AG04450 (cell line): ENCODE results near the gene ERCC2. TPM values are rescaled to one million over a fixed set of nuclear protein-coding genes. Genes with fewer than 3 reads are reported as not detected.
"Not testable (repeated sequence)": the region's sequence is repeated elsewhere in the genome, so short reads cannot be mapped to it uniquely, and the experiment has no call there.

Experiments
- CTCF ChIA-PET: fragments of 300-600, 350-600 bp; formaldehyde crosslinking; extraction: SDS; loops from one replicate; lab custom pipeline; 2022; ENCODE audit warnings: antibody characterized with exemption, inconsistent platforms; lab: Charles Lee
- POLR2A ChIA-PET: fragments of 350-600 bp; formaldehyde crosslinking; extraction: SDS; loops from one replicate; lab custom pipeline; 2021; ENCODE audit warnings: antibody characterized with exemption, inconsistent platforms; lab: Yijun Ruan, JAX
- DNase-seq: peaks from one replicate; pipeline ENCODE4 v3.0.0-alpha.2; 2011; ENCODE audit warnings: low read depth, low spot score
- H3K27ac ChIP-seq: one replicate; pipeline ENCODE4 v1.5.1; 2012; ENCODE audit warnings: low read depth, low read length, control low read depth
- H3K27me3 ChIP-seq: one replicate; pipeline ENCODE4 v1.6.0; 2012; ENCODE audit warnings: low read length; ENCODE audit not compliant: control insufficient read depth, insufficient read depth
- H3K4me3 ChIP-seq: 2 replicates; pipeline ENCODE4 v1.5.1; 2011; ENCODE audit warnings: mild to moderate bottlenecking, low read depth, low read length, control low read depth
- H3K9me3 ChIP-seq: 2 replicates; pipeline ENCODE4 v1.5.1; 2012; ENCODE audit warnings: low read length; ENCODE audit not compliant: control insufficient read depth, insufficient read depth
- CTCF ChIP-seq: IDR thresholded peaks from 2 replicates; pipeline ENCODE4 v1.5.1; 2011; ENCODE audit warnings: low read depth, low read length, control low read depth, inconsistent platforms
- polyA plus RNA-seq: library from polyadenylated mRNA; depleted of rRNA; stranded (reverse); fragments of >200 nt; gene quantifications from 2 replicates; pipeline ENCODE4 v1.2.3, GENCODE V29; 2011

The ERCC2 gene
- polyA plus RNA-seq, 1 experiment, result 51.4 TPM

GRCh38 chr19:45414468-45414867, 44.1 kb upstream of the ERCC2 start:
- CTCF ChIA-PET, result interaction anchor here (0.6 to 1.4 kb wide), 3 partner anchors 25 to 79 kb away, joined by 3 to 6 read pairs (median 4); no protein-coding TSS in a partner anchor
- Histone ChIP-seq H3K27me3 (no peaks in the 10 kb centered on the region), H3K4me3 (no peak overlapping the region), H3K9me3 (no peaks in the 10 kb centered on the region), H3K27ac (no peak overlapping the region)
- POLR2A ChIA-PET, result interaction anchor here (0.7 to 2.2 kb wide), 2 partner anchors 10 kb away, joined by 3 to 6 read pairs; no protein-coding TSS in a partner anchor
- DNase-seq, result no peak
- no peak for TF ChIP-seq CTCF

- no peak overlapping the region for H3K27ac ChIP-seq
- no peak for DNase-seq
- H3K4me3 ChIP-seq, result no peak overlapping the region
- POLR2A ChIA-PET, result interaction anchor here (0.6 to 2.2 kb wide), 3 partner anchors 9 to 36 kb away, joined by 3 to 6 read pairs (median 3); no protein-coding TSS in a partner anchor
- H3K27me3 ChIP-seq, result no peaks in the 10 kb centered on the region
- TF ChIP-seq CTCF, result no peak
- CTCF ChIA-PET, result interaction anchor here (1.0 to 1.7 kb wide), 2 partner anchors 26 to 72 kb away, joined by 3 to 4 read pairs; no protein-coding TSS in a partner anchor
- no peaks in the 10 kb centered on the region for H3K9me3 ChIP-seq
Measured at GRCh38 chr19:45413497-45413896, 43.1 kb upstream of the ERCC2 start.

- H3K4me3 ChIP-seq, H3K27me3 ChIP-seq, DNase-seq, POLR2A ChIA-PET, H3K9me3 ChIP-seq, H3K27ac ChIP-seq: not testable (repeated sequence)
- CTCF ChIA-PET, result interaction anchor here (1.6 kb wide), 1 partner anchor 68 kb away, joined by 3 read pairs; no protein-coding TSS in a partner anchor
Measured at GRCh38 chr19:45410330-45410729, 40.0 kb upstream of the ERCC2 start.

GRCh38 chr19:45409557-45409920, 39.2 kb upstream of the ERCC2 start:
- ChIA-PET POLR2A (no interaction called here), CTCF (interaction anchor here (1.6 kb wide), 1 partner anchor 69 kb away, joined by 3 read pairs; no protein-coding TSS in a partner anchor)
- Histone ChIP-seq H3K27me3 (no peaks in the 10 kb centered on the region), H3K27ac (no peak overlapping the region), H3K9me3 (no peaks in the 10 kb centered on the region; the same call in 1 of the 2 replicates), H3K4me3 (no peak overlapping the region)
- DNase-seq, result no peak
- no peak for TF ChIP-seq CTCF

GRCh38 chr19:45408830-45409556, 38.6 kb upstream of the ERCC2 start:
- Histone ChIP-seq H3K27ac (no peak overlapping the region), H3K9me3 (no peaks in the 10 kb centered on the region; the same call in 1 of the 2 replicates), H3K4me3 (no peak overlapping the region), H3K27me3 (no peaks in the 10 kb centered on the region)
- DNase-seq, result no peak
- TF ChIP-seq CTCF, result no peak
- CTCF ChIA-PET, result no interaction called here
- POLR2A ChIA-PET, result no interaction called here
